HEK293 (cell line): Measurements from ENCODE around the gene MRPL41.

Experiments used
- GFI1B ChIP-seq: fragments of 450-650 bp; formaldehyde crosslinking; IDR thresholded peaks from 2 replicates; pipeline ENCODE4 v1.5.1; 2016; ENCODE audit warnings: missing biosample characterization, missing genetic modification characterization
- ZNF24 ChIP-seq: fragments of 450-650 bp; formaldehyde crosslinking; IDR thresholded peaks from 2 replicates; pipeline ENCODE4 v1.5.1; 2016; ENCODE audit warnings: missing biosample characterization, missing genetic modification characterization
- ZNF274 ChIP-seq, 2 experiments: fragments of 200-500 bp in 1 of 2; fragments of 450-650 bp in 1 of 2; sonication (Bioruptor generic) in 1 of 2; formaldehyde crosslinking in 1 of 2; IDR thresholded peaks; 2 replicates each; pipeline versions ENCODE4 v1.5.1 to v1.6.1; 2014 to 2016; ENCODE audit warnings: borderline replicate concordance in 1 of 2, inconsistent platforms in 1 of 2, low read length in 1 of 2, missing biosample characterization in 1 of 2, missing genetic modification characterization in 1 of 2
- ZNF311 ChIP-seq: fragments of 450-650 bp; formaldehyde crosslinking; IDR thresholded peaks from 2 replicates; pipeline ENCODE4 v1.5.1; 2017; ENCODE audit warnings: missing biosample characterization, missing genetic modification characterization, borderline replicate concordance

DNA sequence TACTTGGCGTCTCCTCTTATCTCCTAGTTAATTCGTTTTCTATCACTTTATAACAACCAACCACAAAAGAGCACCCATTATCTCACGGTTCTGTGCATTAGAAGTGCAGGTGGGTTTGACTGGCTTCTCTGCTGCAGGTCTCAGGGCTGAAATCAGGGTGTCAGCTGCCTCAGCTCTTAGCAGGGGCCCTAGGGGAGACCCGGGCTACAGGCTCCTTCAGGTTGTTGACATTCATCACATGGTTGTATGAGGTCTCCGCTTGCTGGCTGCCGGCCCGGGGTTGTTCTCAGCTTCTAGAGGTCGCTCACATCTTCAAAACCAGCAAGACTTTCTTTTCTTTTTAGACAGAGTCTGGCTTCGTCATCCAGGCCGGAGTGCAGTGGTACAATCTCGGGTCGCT, 41.5 kb downstream of the MRPL41 start:
- TF ChIP-seq GFI1B (tag by site-specific recombination) = no peak
- no peak for TF ChIP-seq ZNF311 (tag by site-specific recombination)
- TF ChIP-seq ZNF274 (IDR thresholded peaks at IDR 0.05; ENCODE audit: low read length) = no peak
- TF ChIP-seq ZNF274 (tag by site-specific recombination; IDR thresholded peaks at IDR 0.05; ENCODE audit: borderline replicate concordance) = no peak
- no peak for TF ChIP-seq ZNF24
